Fibroblast of villous mesenchyme (primary cell): ENCODE data around the gene EBPL. TPM values are rescaled to one million over a fixed set of nuclear protein-coding genes. Genes with fewer than 3 reads are reported as not detected.
A peak's percentile ranks its signal among the peaks of the same experiment; 100 is the strongest.

ENCODE experiments used
- DNase-seq: peaks from one replicate; pipeline ENCODE4 v3.0.0-alpha.2; 2010; ENCODE audit warnings: low read depth
- H3K4me3 ChIP-seq: 2 replicates; pipeline ENCODE4 v1.5.1; 2011; ENCODE audit warnings: low read depth, mild to moderate bottlenecking, low read length
- total RNA-seq: library from RNA; depleted of rRNA; stranded (reverse); fragments of >200 nt; gene quantifications from 2 replicates; pipeline ENCODE4 v1.2.3, GENCODE V29; 2012
- TF ChIP-seq, protein P1 (sequence below): IDR thresholded peaks from 2 replicates; pipeline ENCODE4 v1.5.1; 2012; ENCODE audit warnings: low read depth, mild to moderate bottlenecking, low read length; ENCODE audit not compliant: insufficient read depth

Gene EBPL
- total RNA-seq, 1 donor = 39.7 TPM

GRCh38 chr13:49676581-49677298 lies 14.5 kb downstream of the EBPL start:
- TF ChIP-seq, protein P1, sequence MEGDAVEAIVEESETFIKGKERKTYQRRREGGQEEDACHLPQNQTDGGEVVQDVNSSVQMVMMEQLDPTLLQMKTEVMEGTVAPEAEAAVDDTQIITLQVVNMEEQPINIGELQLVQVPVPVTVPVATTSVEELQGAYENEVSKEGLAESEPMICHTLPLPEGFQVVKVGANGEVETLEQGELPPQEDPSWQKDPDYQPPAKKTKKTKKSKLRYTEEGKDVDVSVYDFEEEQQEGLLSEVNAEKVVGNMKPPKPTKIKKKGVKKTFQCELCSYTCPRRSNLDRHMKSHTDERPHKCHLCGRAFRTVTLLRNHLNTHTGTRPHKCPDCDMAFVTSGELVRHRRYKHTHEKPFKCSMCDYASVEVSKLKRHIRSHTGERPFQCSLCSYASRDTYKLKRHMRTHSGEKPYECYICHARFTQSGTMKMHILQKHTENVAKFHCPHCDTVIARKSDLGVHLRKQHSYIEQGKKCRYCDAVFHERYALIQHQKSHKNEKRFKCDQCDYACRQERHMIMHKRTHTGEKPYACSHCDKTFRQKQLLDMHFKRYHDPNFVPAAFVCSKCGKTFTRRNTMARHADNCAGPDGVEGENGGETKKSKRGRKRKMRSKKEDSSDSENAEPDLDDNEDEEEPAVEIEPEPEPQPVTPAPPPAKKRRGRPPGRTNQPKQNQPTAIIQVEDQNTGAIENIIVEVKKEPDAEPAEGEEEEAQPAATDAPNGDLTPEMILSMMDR = no peak
- no peak for DNase-seq
- H3K4me3 ChIP-seq = no peak overlapping the region

GRCh38 chr13:49670828-49671227 lies 20.5 kb downstream of the EBPL start:
- H3K4me3 ChIP-seq = no peak overlapping the region
- no peak for DNase-seq
- TF ChIP-seq, protein P1 = no peak

- TF ChIP-seq, protein P1 = peak; percentile 77
- peak; percentile 73 for DNase-seq
- H3K4me3 ChIP-seq = no peak overlapping the region
These were observed 21.5 kb downstream of the EBPL start for GRCh38 chr13:49669735-49670309.

DNA sequence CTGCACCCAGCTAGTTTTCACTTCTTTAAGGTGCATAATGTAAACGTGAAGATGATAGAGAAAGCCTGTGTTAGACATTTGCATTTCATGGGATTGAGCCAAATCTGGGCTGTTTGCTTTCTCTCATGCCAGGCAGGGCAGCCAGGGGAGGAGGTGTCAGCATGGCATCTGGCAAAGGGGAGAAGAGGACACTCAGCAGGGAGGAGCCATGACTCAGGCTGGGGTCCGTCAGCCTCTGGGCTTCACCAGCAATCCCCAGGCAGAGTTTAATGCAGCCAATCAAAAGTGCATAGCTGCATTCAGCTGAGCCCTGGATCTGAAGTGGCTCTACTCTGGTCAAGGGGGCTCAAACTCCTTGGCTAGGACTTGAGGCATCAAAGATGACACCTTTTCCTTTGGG lies 23.5 kb downstream of the EBPL start:
- TF ChIP-seq, protein P1 = no peak
- DNase-seq = no peak
- H3K4me3 ChIP-seq = no peak overlapping the region

GRCh38 chr13:49664606-49665005 lies 26.7 kb downstream of the EBPL start:
- TF ChIP-seq, protein P1 = no peak
- no peak overlapping the region for H3K4me3 ChIP-seq
- no peak for DNase-seq

DNA sequence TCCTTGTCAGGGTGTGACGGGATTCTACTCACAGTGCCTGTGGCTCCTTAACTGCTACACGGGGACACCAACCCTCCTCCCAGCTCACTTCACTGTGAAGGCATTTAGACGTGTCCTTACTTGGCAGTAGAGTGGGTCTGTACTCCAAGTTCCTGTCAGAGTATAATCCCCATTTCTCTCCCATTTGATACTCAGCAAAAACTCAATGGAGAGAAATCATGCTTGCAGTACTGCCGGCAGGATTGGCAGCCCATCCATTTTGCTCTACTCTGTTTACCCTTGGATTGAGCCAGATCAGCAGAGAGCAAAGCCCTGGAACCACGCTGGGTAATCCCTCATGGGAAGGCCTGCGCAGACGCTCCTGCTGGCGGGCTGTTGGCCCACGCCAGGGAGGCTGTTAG lies 34.0 kb downstream of the EBPL start:
- TF ChIP-seq, protein P1 = no peak
- no peak overlapping the region for H3K4me3 ChIP-seq
- no peak for DNase-seq
